Measurements from ENCODE around the gene TEX29. TPM values are rescaled to one million over a fixed set of nuclear protein-coding genes. Genes with fewer than 3 reads are reported as not detected.

Gene TEX29
- total RNA-seq, 1 experiment from 2014 or later = 0.68 TPM

GRCh38 chr13:111389621-111390521 is 69.4 kb downstream of the TEX29 start:
- ATAC-seq (no peak), DNase-seq (ENCODE audit: low spot score) (no peak)
- ChIA-PET CTCF (interaction anchor here (0.9 to 1.8 kb wide), 2 partner anchors 39 to 45 kb away, joined by 3 to 5 read pairs; no protein-coding TSS in a partner anchor), POLR2A (no interaction called here)
- Mint-ChIP-seq H3K9me3 (no peaks in the 10 kb centered on the region; the same call in 1 of the 2 replicates), H3K27me3 (ENCODE audit: low read depth) (no peaks in the 10 kb centered on the region), H3K36me3 (no peaks in the 10 kb centered on the region), H3K27ac (no peak overlapping the region; the same call in 1 of the 2 replicates), H3K4me3 (no peak overlapping the region), H3K4me1 (no peaks in the 10 kb centered on the region)
- TF ChIP-seq ZNF232 (CRISPR knock-in tag; IDR thresholded peaks at IDR 0.05) = no peak
- no peak for TF ChIP-seq AFF4 (CRISPR knock-in tag; IDR thresholded peaks at IDR 0.05; ENCODE audit: borderline replicate concordance)
- no peak for TF ChIP-seq FOXP4 (CRISPR knock-in tag; IDR thresholded peaks at IDR 0.05)
- no peak for TF ChIP-seq JUN (CRISPR knock-in tag; IDR thresholded peaks at IDR 0.05)
- no peak for TF ChIP-seq FOXJ3 (CRISPR knock-in tag; IDR thresholded peaks at IDR 0.05; ENCODE audit: borderline replicate concordance)
- TF ChIP-seq CREB1 (CRISPR knock-in tag; IDR thresholded peaks at IDR 0.05) = no peak
- TF ChIP-seq ETV6 (CRISPR knock-in tag; IDR thresholded peaks at IDR 0.05) = no peak
- TF ChIP-seq OVOL2 (CRISPR knock-in tag; IDR thresholded peaks at IDR 0.05; ENCODE audit: borderline replicate concordance) = no peak
- TF ChIP-seq ZNF121 (CRISPR knock-in tag; IDR thresholded peaks at IDR 0.05) = no peak
- TF ChIP-seq KAT7 (CRISPR knock-in tag; IDR thresholded peaks at IDR 0.05; ENCODE audit: borderline replicate concordance) = no peak
- no peak for TF ChIP-seq IRF2 (CRISPR knock-in tag; IDR thresholded peaks at IDR 0.05; ENCODE audit: borderline replicate concordance, low read depth)
- no peak for TF ChIP-seq USF2 (CRISPR knock-in tag; IDR thresholded peaks at IDR 0.05)
- no peak for TF ChIP-seq TCF7 (CRISPR knock-in tag; IDR thresholded peaks at IDR 0.05; ENCODE audit: low read depth)
- TF ChIP-seq ZNF219 (CRISPR knock-in tag; IDR thresholded peaks at IDR 0.05; ENCODE audit: borderline replicate concordance) = no peak
- no peak for TF ChIP-seq ESRRA (CRISPR knock-in tag; IDR thresholded peaks at IDR 0.05; ENCODE audit: borderline replicate concordance)
- TF ChIP-seq GTF2I (CRISPR knock-in tag; conservative IDR thresholded peaks at IDR 0.05) = no peak
- no peak for TF ChIP-seq IRF1 (CRISPR knock-in tag; IDR thresholded peaks at IDR 0.05)
- no peak for TF ChIP-seq CTCF (IDR thresholded peaks at IDR 0.05)
- TF ChIP-seq E2F1 (CRISPR knock-in tag; IDR thresholded peaks at IDR 0.05) = no peak
- no peak for TF ChIP-seq ZNF263 (CRISPR knock-in tag; IDR thresholded peaks at IDR 0.05; ENCODE audit: low read depth)
